SK-N-SH (cell line): ENCODE data around the gene RSRC1. TPM values are rescaled to one million over a fixed set of nuclear protein-coding genes. Genes with fewer than 3 reads are reported as not detected.

Experiments
- CTCF ChIA-PET: fragments of 300-600, 350-600 bp; formaldehyde crosslinking; extraction: SDS; loops from one replicate; lab custom pipeline; 2021; lab: Yijun Ruan, JAX
- POLR2A ChIA-PET: fragments of 350-600 bp; sonication (Branson Sonifier 250); formaldehyde crosslinking; extraction: SDS; loops from one replicate; lab custom pipeline; 2020; ENCODE audit warnings: antibody characterized with exemption, inconsistent platforms; lab: Yijun Ruan, JAX
- DNase-seq: peaks from one replicate; pipeline ENCODE4 v3.0.0; 2012
- H2AFZ ChIP-seq: fragments of 200-600 bp; sonication (generic); 2 replicates; pipeline ENCODE4 v1.8.1; 2016; ENCODE audit warnings: antibody characterized with exemption, mild to moderate bottlenecking, low read depth
- H3F3A ChIP-seq: fragments of 200-600 bp; sonication (generic); replicated peaks from 2 replicates; pipeline ENCODE3; 2016; ENCODE audit warnings: antibody characterized with exemption, mild to moderate bottlenecking; ENCODE audit not compliant: insufficient read depth
- H3K27ac ChIP-seq, 2 experiments: fragments of 200-500 bp in 1 of 2; fragments of 200-600 bp in 1 of 2; sonication (Bioruptor generic) in 1 of 2; sonication (generic), shearing (Covaris generic) in 1 of 2; 2 replicates each; pipeline versions ENCODE4 v1.5.1 to v1.6.1; 2014 to 2016; ENCODE audit warnings: low read depth in 2 of 2, inconsistent platforms in 1 of 2, low read length in 1 of 2, mild to moderate bottlenecking in 1 of 2, mixed read lengths in 1 of 2
- H3K27me3 ChIP-seq: fragments of 200-600 bp; sonication (generic), shearing (Covaris generic); 2 replicates; pipeline ENCODE4 v1.6.1; 2016; ENCODE audit warnings: mixed run types; ENCODE audit not compliant: insufficient read depth
- H3K36me3 ChIP-seq, 2 experiments: fragments of 200-500 bp in 1 of 2; fragments of 200-600 bp in 1 of 2; sonication (Bioruptor generic) in 1 of 2; sonication (generic) in 1 of 2; replicated peaks in 1 of 2; 2 replicates each; pipeline versions ENCODE3 to v1.5.1; 2014 to 2016; ENCODE audit warnings: low read length in 1 of 2, mild to moderate bottlenecking in 1 of 2; ENCODE audit not compliant: insufficient read depth in 2 of 2, control insufficient read depth in 1 of 2
- H3K4me1 ChIP-seq, 2 experiments: fragments of 200-500 bp in 1 of 2; fragments of 200-600 bp in 1 of 2; sonication (Bioruptor generic) in 1 of 2; sonication (generic), shearing (Covaris generic) in 1 of 2; 2 replicates each; pipeline versions ENCODE4 v1.5.1 to v1.6.1; 2014 to 2016; ENCODE audit warnings: low read depth in 1 of 2, low read length in 1 of 2, mixed run types in 1 of 2; ENCODE audit not compliant: insufficient read depth in 2 of 2, control insufficient read depth in 1 of 2
- H3K4me2 ChIP-seq: fragments of 200-600 bp; sonication (generic), shearing (Covaris generic); 2 replicates; pipeline ENCODE4 v1.6.1; 2017; ENCODE audit warnings: mixed run types
- H3K4me3 ChIP-seq, 2 experiments: fragments of 200-500 bp in 1 of 2; fragments of 200-600 bp in 1 of 2; sonication (Bioruptor generic) in 1 of 2; sonication (generic), shearing (Covaris generic) in 1 of 2; 2 replicates each; pipeline versions ENCODE4 v1.5.1 to v1.8.1; 2014 to 2016; ENCODE audit warnings: low read depth in 2 of 2, inconsistent platforms in 1 of 2, low read length in 1 of 2, mild to moderate bottlenecking in 1 of 2, mixed read lengths in 1 of 2, moderate library complexity in 1 of 2
- H3K79me2 ChIP-seq: fragments of 200-600 bp; sonication (generic); 2 replicates; pipeline ENCODE4 v1.8.1; 2017; ENCODE audit warnings: mild to moderate bottlenecking; ENCODE audit not compliant: insufficient read depth
- H3K9ac ChIP-seq: fragments of 200-600 bp; sonication (generic); 2 replicates; pipeline ENCODE4 v1.6.1; 2017; ENCODE audit warnings: mixed run types
- H3K9me2 ChIP-seq: fragments of 200-600 bp; sonication (generic); 2 replicates; pipeline ENCODE4 v1.6.1; 2017; ENCODE audit warnings: mixed run types
- H3K9me3 ChIP-seq: fragments of 200-600 bp; sonication (generic); 2 replicates; pipeline ENCODE4 v1.6.1; 2017; ENCODE audit warnings: mixed run types, mild to moderate bottlenecking, moderate library complexity
- H4K20me1 ChIP-seq: fragments of 200-600 bp; sonication (generic); 2 replicates; pipeline ENCODE4 v1.6.1; 2017; ENCODE audit warnings: mild to moderate bottlenecking, mixed run types; ENCODE audit not compliant: insufficient read depth
- POLR2AphosphoS5 ChIP-seq: IDR thresholded peaks from 2 replicates; pipeline ENCODE4 v1.6.1; 2012; ENCODE audit warnings: low read depth, low read length
- SMC3 ChIP-seq: IDR thresholded peaks from 2 replicates; pipeline ENCODE4 v1.6.1; 2012; ENCODE audit warnings: low read depth, low read length, improper control_type of control experiment
- TAF1 ChIP-seq: IDR thresholded peaks from 2 replicates; pipeline ENCODE4 v1.6.1; 2012; ENCODE audit warnings: low read depth, mild to moderate bottlenecking, low read length, moderate library complexity, borderline replicate concordance
- WGBS: methylation state at CpG from one replicate; pipeline ENCODE4 v1.1.6; 2017; ENCODE audit warnings: low lambda C conversion rate; 5-methylcytosine and 5-hydroxymethylcytosine counted together
- polyA plus RNA-seq, 3 experiments: library from polyadenylated mRNA; depleted of rRNA; stranded (reverse); fragments of >200 nt; gene quantifications; 2 replicates each; pipeline ENCODE4 v1.2.3, GENCODE V29; 2012
- TF ChIP-seq, protein P1 (sequence below): IDR thresholded peaks from 2 replicates; pipeline ENCODE4; 2012
- TF ChIP-seq, protein P2 (sequence below): fragments of 200-600 bp; sonication (generic); IDR thresholded peaks from 2 replicates; pipeline ENCODE4 v1.6.1; 2017; ENCODE audit warnings: antibody characterized with exemption, mild to moderate bottlenecking, moderate library complexity
- TF ChIP-seq, protein P3 (sequence below): IDR thresholded peaks from 2 replicates; pipeline ENCODE4 v1.4.0; 2012; ENCODE audit warnings: low read depth, borderline replicate concordance

The RSRC1 gene
- polyA plus RNA-seq, 1 of the 3 experiments (the other 2 are of a cell fraction): 4.5 TPM

DNA sequence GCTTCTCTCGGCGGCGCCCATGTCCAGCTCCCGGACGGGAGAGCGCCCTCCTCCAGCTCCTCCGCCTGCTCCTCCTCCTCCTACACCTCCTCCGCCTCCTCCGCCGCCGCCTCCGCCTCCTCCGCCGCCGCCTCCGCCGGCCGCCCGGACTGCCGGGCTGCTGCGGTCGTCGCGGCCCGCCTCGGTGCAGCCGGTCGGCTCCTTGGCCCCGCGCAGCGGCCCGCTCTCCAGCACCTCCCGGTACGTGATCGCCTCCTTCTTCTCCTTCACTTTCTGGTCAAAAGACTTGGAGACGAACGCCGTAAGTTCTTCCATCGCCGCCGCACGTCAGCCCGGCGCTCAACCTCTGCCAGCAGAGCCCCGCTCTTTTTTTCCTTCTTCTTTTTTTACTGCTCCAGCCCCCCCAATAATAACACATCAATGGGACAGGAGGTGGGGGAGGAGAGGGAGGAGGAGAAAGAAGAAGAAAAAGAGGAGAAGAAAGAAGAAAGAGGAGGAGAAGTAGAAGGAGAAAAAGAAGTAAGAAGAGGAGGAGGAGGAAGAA is 4.1 kb upstream of the RSRC1 start:
- ChIA-PET POLR2A (interaction anchor here (1.3 kb wide), 1 partner anchor 426 kb away, joined by 3 read pairs; no protein-coding TSS in a partner anchor), CTCF (interaction anchor here (1.2 to 2.6 kb wide), 3 partner anchors 100 to 499 kb away, joined by 4 to 8 read pairs (median 6); no protein-coding TSS in a partner anchor)
- peaks cover 9% of the 10 kb centered on the region for H3F3A ChIP-seq
- peak overlapping the region; percentile 77 for H3K9ac ChIP-seq
- TF ChIP-seq TAF1 (0 out of 2 replicates have a peak, but pooled peaks have one; percentile 34), SMC3 (0 out of 2 replicates have a peak, but pooled peaks have one; percentile 8), POLR2AphosphoS5 (peak; percentile 55; the same call in 1 of the 2 replicates)
- TF ChIP-seq, protein P1, sequence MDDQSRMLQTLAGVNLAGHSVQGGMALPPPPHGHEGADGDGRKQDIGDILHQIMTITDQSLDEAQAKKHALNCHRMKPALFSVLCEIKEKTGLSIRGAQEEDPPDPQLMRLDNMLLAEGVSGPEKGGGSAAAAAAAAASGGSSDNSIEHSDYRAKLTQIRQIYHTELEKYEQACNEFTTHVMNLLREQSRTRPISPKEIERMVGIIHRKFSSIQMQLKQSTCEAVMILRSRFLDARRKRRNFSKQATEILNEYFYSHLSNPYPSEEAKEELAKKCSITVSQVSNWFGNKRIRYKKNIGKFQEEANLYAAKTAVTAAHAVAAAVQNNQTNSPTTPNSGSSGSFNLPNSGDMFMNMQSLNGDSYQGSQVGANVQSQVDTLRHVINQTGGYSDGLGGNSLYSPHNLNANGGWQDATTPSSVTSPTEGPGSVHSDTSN: no peak
- TF ChIP-seq, protein P2, sequence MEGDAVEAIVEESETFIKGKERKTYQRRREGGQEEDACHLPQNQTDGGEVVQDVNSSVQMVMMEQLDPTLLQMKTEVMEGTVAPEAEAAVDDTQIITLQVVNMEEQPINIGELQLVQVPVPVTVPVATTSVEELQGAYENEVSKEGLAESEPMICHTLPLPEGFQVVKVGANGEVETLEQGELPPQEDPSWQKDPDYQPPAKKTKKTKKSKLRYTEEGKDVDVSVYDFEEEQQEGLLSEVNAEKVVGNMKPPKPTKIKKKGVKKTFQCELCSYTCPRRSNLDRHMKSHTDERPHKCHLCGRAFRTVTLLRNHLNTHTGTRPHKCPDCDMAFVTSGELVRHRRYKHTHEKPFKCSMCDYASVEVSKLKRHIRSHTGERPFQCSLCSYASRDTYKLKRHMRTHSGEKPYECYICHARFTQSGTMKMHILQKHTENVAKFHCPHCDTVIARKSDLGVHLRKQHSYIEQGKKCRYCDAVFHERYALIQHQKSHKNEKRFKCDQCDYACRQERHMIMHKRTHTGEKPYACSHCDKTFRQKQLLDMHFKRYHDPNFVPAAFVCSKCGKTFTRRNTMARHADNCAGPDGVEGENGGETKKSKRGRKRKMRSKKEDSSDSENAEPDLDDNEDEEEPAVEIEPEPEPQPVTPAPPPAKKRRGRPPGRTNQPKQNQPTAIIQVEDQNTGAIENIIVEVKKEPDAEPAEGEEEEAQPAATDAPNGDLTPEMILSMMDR: no peak
- no peaks in the 10 kb centered on the region for H3K27me3 ChIP-seq
- peaks cover 31% of the 10 kb centered on the region for H3K79me2 ChIP-seq
- peaks cover 3% of the 10 kb centered on the region; the same call in 1 of the 2 replicates for H4K20me1 ChIP-seq
- peak overlapping the region; percentile 91 for H3K4me2 ChIP-seq
- H3K9me2 ChIP-seq: no peaks in the 10 kb centered on the region
- no peaks in the 10 kb centered on the region for H3K9me3 ChIP-seq
- no peak for DNase-seq
- peak overlapping the region; percentile 69 to 85 for H3K27ac ChIP-seq
- H3K4me3 ChIP-seq: peak overlapping the region; percentile 90 to 91
- 2% methylated on average over 34 of the region's 45 CpGs for WGBS
- peak overlapping the region; percentile 99 for H2AFZ ChIP-seq
- peaks cover 0 to 14% of the 10 kb centered on the region in 2 experiments; a peak in 3 of 4 replicates for H3K4me1 ChIP-seq
- H3K36me3 ChIP-seq: peaks cover 16 to 20% of the 10 kb centered on the region in 2 experiments

DNA sequence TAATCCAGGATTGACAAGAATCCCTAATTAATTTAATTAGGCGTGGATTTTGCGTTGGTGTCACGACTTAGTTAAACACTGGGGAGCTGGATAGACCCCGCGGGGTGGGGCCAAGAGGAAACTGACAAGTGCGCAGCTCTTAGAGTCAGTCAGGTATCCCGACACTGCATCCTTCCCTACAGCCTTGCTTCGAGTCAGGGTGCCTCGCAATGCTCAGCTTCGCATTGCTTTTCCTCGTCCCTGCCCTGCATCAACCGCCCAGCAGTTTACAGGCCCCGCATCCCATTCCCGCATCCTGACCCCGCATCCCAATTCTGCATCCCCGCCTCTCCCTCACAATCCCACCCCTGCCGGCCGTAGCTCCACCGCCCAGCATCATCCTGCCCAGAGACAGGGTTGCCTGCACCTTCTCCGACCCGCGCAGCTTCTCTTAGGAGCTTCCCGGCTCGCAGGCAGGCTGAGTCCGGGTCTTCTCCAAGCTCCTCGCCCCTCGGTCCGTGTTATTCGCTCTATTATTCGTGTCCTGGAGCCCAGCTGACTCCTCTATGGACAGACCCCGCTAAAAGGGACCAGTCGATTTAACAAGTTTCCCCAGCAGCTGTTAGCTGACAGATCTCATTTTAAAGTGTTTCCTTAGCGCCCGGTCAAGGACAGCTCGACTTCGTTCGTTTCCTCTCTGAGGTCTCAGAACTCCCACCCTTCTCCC is 3.0 kb upstream of the RSRC1 start:
- Histone ChIP-seq H3K9me2 (no peaks in the 10 kb centered on the region), H2AFZ (peak overlapping the region; percentile 99), H3K27ac (peak overlapping the region; percentile 15 to 85; a peak in 3 of 4 replicates), H3K27me3 (no peaks in the 10 kb centered on the region), H3K79me2 (peaks cover 43% of the 10 kb centered on the region), H3K4me1 (peaks cover 3 to 15% of the 10 kb centered on the region in 2 experiments; a peak in 3 of 4 replicates), H3K9ac (peak overlapping the region; percentile 77; the same call in 1 of the 2 replicates), H3K4me3 (peak overlapping the region; percentile 90 to 91), H3K36me3 (peaks cover 5 to 9% of the 10 kb centered on the region in 2 experiments), H3K4me2 (peak overlapping the region; percentile 91), H3F3A (peaks cover 16% of the 10 kb centered on the region), H4K20me1 (peaks cover 3% of the 10 kb centered on the region; the same call in 1 of the 2 replicates), H3K9me3 (no peaks in the 10 kb centered on the region)
- ChIA-PET CTCF (interaction anchor here (0.7 to 3.0 kb wide), 4 partner anchors 197 to 386 kb away, joined by 3 to 10 read pairs (median 4); no protein-coding TSS in a partner anchor), POLR2A (interaction anchor here (0.5 to 1.0 kb wide), 2 partner anchors 227 to 669 kb away, joined by 3 read pairs; no protein-coding TSS in a partner anchor)
- TF ChIP-seq, protein P3, sequence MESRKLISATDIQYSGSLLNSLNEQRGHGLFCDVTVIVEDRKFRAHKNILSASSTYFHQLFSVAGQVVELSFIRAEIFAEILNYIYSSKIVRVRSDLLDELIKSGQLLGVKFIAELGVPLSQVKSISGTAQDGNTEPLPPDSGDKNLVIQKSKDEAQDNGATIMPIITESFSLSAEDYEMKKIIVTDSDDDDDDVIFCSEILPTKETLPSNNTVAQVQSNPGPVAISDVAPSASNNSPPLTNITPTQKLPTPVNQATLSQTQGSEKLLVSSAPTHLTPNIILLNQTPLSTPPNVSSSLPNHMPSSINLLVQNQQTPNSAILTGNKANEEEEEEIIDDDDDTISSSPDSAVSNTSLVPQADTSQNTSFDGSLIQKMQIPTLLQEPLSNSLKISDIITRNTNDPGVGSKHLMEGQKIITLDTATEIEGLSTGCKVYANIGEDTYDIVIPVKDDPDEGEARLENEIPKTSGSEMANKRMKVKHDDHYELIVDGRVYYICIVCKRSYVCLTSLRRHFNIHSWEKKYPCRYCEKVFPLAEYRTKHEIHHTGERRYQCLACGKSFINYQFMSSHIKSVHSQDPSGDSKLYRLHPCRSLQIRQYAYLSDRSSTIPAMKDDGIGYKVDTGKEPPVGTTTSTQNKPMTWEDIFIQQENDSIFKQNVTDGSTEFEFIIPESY: no peak
- TF ChIP-seq, protein P1: 0 out of 2 replicates have a peak, but pooled peaks have one; percentile 6
- peak; percentile 63 for DNase-seq
- 10% methylated on average over 31 of the region's 37 CpGs for WGBS
